BLaER1 (cell line): ENCODE data around the gene TMPRSS4.
"Not testable (repeated sequence)": the region's sequence is repeated elsewhere in the genome, so short reads cannot be mapped to it uniquely, and the experiment has no call there.

ENCODE experiments used
- H3K27ac ChIP-seq: shearing (Covaris generic); formaldehyde crosslinking; 2 replicates; pipeline ENCODE4 v1.8.1; 2022
- H3K27me3 ChIP-seq: shearing (Covaris generic); formaldehyde crosslinking; 2 replicates; pipeline ENCODE4 v1.8.1; 2022
- H3K36me3 ChIP-seq: shearing (Covaris generic); formaldehyde crosslinking; 2 replicates; pipeline ENCODE4 v1.8.1; 2022
- H3K4me1 ChIP-seq: shearing (Covaris generic); formaldehyde crosslinking; 2 replicates; pipeline ENCODE4 v1.8.1; 2022
- H3K4me2 ChIP-seq: shearing (Covaris generic); formaldehyde crosslinking; 2 replicates; pipeline ENCODE4 v1.8.1; 2022
- H3K4me3 ChIP-seq: shearing (Covaris generic); formaldehyde crosslinking; 2 replicates; pipeline ENCODE4 v1.8.1; 2022
- H3K9ac ChIP-seq: shearing (Covaris generic); formaldehyde crosslinking; 2 replicates; pipeline ENCODE4 v1.8.1; 2022
- H3K9me3 ChIP-seq: shearing (Covaris generic); formaldehyde crosslinking; 2 replicates; pipeline ENCODE4 v1.8.1; 2022
- H4K20me1 ChIP-seq: shearing (Covaris generic); formaldehyde crosslinking; 2 replicates; pipeline ENCODE4 v1.8.1; 2022
- Cebpa-rat ChIP-seq: shearing (Covaris generic); IDR thresholded peaks from 2 replicates; pipeline ENCODE4 v1.8.1; 2022

Gene TMPRSS4

DNA sequence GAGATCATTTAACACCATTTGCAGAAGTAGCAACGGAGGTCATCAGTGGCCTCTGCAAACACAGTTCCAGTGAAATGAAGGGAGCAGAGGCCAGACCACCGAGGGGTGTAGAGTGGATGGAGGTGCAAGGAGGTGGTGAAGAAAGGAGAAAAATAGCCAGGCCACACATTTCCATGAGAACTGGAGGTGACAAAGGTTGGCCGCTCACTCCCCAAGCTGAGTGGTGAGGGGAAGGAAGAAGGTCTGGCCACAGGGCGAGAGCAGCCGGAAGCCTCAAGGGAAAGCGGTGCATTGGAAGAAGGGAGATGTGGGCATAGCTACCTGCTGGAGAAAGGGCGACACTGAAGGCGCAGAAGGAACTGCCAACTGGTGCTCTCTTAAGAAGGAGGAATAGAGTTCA, 20.1 kb upstream of the TMPRSS4 start:
- no peaks in the 10 kb centered on the region for H4K20me1 ChIP-seq
- no peak overlapping the region for H3K4me3 ChIP-seq
- H3K27me3 ChIP-seq: no peaks in the 10 kb centered on the region
- H3K4me1 ChIP-seq: peaks cover 11% of the 10 kb centered on the region
- no peaks in the 10 kb centered on the region for H3K9me3 ChIP-seq
- no peak for TF ChIP-seq Cebpa-rat
- H3K27ac ChIP-seq: no peak overlapping the region
- H3K4me2 ChIP-seq: no peak overlapping the region
- H3K36me3 ChIP-seq: no peaks in the 10 kb centered on the region
- H3K9ac ChIP-seq: no peak overlapping the region

DNA sequence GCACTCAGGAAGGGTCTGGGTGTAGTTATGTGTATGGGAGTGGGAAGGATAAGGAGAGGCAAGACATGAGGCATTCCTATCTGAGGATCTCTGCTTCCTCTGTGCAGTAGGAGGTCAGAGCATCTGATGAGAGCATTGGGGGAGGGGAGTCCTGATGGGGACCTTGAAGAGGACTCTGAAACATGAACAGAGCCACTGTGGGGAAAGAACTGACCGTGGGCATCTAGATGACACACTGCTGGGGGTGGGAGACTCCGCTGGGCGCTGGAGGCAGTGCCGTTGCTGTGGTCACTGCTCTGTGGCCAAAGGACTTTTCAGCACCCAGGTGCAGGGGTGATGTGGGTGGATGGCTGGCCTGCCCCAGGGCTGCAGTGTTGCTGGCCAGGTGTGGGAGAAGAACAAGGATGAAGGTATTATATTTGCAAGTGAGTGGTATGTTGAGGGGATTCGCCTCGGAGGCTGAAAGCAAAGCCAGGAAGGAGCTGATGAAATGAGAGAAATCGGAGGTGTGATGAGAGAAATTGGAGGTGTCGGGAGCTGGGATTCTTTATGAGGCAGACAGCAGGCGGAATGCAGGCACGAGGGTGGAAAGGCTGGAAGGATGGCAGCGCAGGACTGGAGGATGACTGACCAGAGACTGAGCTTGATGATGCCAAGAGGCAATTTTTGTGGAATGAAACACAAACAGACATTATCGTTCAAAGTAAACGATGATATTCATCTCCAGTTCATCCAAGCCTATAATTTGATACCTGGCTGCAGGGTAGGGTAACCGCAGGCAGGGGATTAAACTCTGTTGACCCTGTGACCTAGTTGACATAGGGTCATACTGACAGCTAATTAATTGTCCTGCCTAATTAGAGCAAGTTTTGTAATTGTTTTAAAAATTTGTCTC, 19.4 kb upstream of the TMPRSS4 start:
- Histone ChIP-seq H3K4me3 (no peak overlapping the region), H3K27ac (no peak overlapping the region), H3K36me3 (no peaks in the 10 kb centered on the region), H3K4me2 (no peak overlapping the region), H3K4me1 (peaks cover 4% of the 10 kb centered on the region), H3K27me3 (no peaks in the 10 kb centered on the region), H4K20me1 (no peaks in the 10 kb centered on the region), H3K9ac (no peak overlapping the region), H3K9me3 (no peaks in the 10 kb centered on the region)
- no peak for TF ChIP-seq Cebpa-rat

DNA sequence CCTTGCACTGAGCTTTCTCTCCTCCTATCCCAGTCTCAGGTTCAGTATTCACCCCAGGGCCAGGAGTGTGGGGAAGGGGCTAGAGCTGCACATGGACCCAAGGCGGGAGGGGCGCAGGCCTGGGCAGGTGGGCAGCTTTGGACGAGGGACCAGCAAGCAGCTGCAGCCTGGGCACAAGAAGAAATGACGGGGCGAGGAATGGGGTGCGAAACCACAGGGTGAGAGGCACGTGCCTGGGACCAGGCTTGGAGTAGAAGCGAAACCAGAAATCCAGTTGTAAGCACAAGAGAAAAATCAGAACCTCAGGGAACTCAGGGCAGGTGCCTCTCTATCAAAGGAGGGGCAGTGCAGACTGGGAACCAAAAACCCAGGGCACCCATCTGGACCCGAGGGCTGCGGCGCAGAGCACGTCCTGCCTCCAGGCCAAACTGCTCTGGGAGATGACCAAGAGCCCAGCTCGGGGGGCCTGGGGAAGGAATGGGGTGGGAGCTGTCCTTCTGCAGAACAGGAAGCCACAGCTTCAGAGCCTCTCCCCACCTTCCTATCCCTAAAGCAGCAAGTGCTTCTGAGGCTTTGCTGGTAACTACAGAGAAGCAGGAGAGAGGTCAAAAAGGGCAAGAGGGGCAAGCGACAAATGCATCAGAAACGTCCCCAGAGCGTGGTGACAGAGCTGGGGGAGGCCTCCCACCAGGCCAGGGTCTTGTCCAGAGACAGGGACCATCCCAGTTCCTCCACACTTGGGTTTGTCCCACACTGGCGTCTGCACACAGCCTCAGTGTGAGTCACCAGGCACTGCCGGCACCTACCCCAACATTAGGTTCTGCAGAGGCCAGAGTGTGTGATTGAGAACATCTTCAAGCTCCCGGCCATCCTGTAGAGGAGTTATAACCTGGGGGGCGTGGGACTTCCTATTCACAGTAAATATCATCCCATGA, 18.3 kb upstream of the TMPRSS4 start:
- no peaks in the 10 kb centered on the region for H3K36me3 ChIP-seq
- no peak overlapping the region for H3K27ac ChIP-seq
- no peaks in the 10 kb centered on the region for H3K27me3 ChIP-seq
- no peak for TF ChIP-seq Cebpa-rat
- no peak overlapping the region for H3K9ac ChIP-seq
- no peaks in the 10 kb centered on the region for H4K20me1 ChIP-seq
- no peaks in the 10 kb centered on the region for H3K9me3 ChIP-seq
- H3K4me1 ChIP-seq: no peaks in the 10 kb centered on the region
- H3K4me3 ChIP-seq: no peak overlapping the region
- H3K4me2 ChIP-seq: no peak overlapping the region

DNA sequence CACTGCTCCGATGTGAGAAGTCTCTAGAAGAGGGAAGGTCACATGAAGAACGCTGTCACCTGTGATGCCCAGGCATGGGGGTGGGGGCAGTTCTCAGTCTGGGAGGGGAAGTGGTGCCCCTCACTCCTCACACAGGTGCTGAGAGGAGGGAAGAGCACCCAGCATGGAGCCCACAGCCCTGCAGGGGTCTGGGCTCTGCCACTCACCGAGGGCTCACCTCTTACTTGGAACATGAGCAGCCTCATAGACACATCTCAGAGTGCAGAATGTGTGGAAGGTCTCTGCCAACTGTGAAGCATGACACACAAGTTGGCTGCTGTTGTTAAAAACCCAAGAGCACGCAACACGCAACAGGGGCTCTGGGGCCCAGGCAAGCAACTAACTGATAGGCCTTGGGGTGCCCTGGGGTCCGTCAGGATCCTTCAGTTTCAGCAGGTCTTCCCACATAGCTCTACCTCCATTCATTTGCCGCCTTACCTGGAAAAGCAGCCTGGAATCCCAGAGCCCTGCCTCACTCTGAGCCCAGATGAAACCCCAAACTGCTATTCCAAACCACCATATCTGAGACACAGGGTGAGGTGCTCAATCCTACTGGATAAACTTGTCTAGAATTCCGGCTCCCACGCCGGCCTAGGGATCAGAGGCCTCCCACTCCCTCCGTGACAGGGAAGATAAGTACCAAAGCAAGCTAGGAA, 17.5 kb upstream of the TMPRSS4 start:
- H3K27ac ChIP-seq: no peak overlapping the region
- H3K27me3 ChIP-seq: no peaks in the 10 kb centered on the region
- H3K36me3 ChIP-seq: no peaks in the 10 kb centered on the region
- H4K20me1 ChIP-seq: no peaks in the 10 kb centered on the region
- H3K4me2 ChIP-seq: no peak overlapping the region
- TF ChIP-seq Cebpa-rat: no peak
- no peaks in the 10 kb centered on the region for H3K9me3 ChIP-seq
- no peaks in the 10 kb centered on the region for H3K4me1 ChIP-seq
- no peak overlapping the region for H3K4me3 ChIP-seq
- H3K9ac ChIP-seq: no peak overlapping the region

DNA sequence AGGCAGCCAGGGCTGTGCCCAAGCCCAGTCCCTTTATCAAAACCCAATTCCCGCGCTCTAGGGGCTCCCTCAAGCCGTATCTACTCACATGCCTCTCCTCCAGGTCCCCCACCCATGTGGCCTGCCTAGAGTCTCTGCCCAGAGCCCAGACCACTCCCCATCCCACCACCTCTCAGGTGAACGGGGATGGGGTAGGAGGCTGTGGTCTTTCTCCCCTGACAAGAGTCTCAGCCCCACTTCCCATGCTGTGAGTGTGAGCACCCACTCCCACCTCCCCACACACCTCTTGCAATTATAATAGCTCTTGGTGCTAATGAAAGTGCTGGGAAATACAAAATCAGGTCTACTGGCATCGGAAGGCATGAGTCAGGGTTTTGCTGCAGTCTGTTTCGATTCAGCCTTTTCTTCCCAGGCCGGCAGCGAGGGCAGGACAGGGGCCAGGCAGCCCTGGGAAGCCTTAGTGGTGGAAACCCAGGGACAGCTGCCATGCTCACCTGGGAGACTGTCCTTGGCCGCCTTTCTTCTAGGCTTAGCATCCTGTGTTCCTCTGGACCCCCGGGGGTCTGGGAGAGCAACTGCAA, 16.7 kb upstream of the TMPRSS4 start:
- no peak for TF ChIP-seq Cebpa-rat
- no peaks in the 10 kb centered on the region for H3K36me3 ChIP-seq

DNA sequence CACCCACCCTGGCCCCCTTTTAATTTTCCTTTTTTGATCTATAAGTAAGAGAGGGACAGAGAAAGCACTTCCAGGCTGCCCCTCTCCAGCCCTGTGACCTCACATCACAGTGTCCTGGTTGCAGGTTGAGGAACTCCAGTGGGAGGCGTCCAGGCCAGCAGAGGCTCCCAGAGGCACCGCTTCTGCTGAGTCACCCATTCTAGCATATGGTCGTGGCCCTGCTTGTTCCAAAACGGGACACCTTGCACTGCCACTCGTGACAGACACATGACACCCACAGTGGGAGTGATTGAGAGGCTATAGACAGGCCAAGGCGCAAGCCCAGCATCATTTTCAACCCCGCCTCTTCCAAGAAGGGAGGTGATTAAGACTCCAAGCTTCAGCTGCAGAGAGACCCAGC, 16.0 kb upstream of the TMPRSS4 start:
- no peak overlapping the region for H3K4me2 ChIP-seq
- no peaks in the 10 kb centered on the region for H4K20me1 ChIP-seq
- H3K27me3 ChIP-seq: no peaks in the 10 kb centered on the region
- no peak overlapping the region for H3K27ac ChIP-seq
- no peaks in the 10 kb centered on the region for H3K9me3 ChIP-seq
- TF ChIP-seq Cebpa-rat: no peak
- H3K4me1 ChIP-seq: no peaks in the 10 kb centered on the region
- no peak overlapping the region for H3K4me3 ChIP-seq
- no peak overlapping the region for H3K9ac ChIP-seq
- H3K36me3 ChIP-seq: no peaks in the 10 kb centered on the region

More for the DNA sequence above, 16.7 kb upstream of the TMPRSS4 start:
- Histone ChIP-seq H3K9ac (no peak overlapping the region), H3K4me3 (no peak overlapping the region), H3K4me1 (no peaks in the 10 kb centered on the region), H3K27ac (no peak overlapping the region), H3K4me2 (no peak overlapping the region), H3K27me3 (no peaks in the 10 kb centered on the region), H4K20me1 (no peaks in the 10 kb centered on the region), H3K9me3 (no peaks in the 10 kb centered on the region)

DNA sequence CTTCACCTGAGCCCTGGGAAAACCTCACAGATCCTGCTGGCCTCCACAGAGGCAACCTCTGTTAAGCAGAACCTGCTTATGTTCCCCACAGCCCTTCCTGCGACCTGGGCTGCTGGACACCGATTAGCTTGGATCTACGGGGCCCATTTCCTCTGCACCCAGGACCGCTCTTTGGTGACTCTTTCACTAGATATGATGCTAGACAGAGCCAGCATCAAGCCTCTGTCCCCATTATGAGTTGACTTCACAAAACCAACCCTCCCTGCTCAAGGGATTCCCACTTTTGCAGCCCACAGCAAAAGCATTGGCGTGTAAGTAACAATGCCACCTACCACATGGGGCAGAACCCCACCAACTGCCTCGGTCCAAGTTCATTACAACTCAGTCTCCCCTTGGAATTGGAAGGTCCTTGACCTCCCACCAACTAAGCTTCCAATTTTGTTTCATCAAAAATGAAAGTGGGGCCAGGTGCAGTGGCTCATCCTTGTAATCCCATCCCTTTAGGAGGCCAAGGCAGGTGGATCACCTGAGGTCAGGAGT, 15.2 kb upstream of the TMPRSS4 start:
- no peaks in the 10 kb centered on the region for H3K9me3 ChIP-seq
- H3K4me1 ChIP-seq: no peaks in the 10 kb centered on the region
- no peak for TF ChIP-seq Cebpa-rat
- no peak overlapping the region for H3K4me2 ChIP-seq
- H3K27ac ChIP-seq: no peak overlapping the region
- H3K36me3 ChIP-seq: no peaks in the 10 kb centered on the region
- H3K27me3 ChIP-seq: no peaks in the 10 kb centered on the region
- H4K20me1 ChIP-seq: no peaks in the 10 kb centered on the region
- no peak overlapping the region for H3K4me3 ChIP-seq
- no peak overlapping the region for H3K9ac ChIP-seq

DNA sequence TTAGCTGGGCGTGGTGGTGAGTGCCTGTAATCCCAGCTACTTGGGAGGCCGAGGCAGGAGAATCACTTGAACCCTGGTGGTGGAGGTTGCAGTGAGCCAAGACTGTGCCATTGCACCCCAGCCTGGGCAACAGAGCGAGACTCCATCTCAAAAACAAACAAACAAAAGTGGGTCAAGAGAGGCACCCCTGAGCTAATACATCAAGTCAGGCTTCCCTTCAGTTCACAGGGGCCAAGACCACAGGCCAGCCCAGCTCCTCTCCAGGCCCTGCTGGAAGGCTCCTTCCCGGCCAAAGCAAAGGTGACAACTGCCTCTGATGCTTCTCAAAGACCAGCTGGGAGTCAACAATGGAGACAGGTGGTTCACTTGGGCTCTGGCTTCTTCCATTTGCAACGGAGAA, 14.7 kb upstream of the TMPRSS4 start:
- H3K4me3 ChIP-seq, H3K27me3 ChIP-seq, H3K27ac ChIP-seq, H3K36me3 ChIP-seq, H3K9me3 ChIP-seq, H3K4me1 ChIP-seq, H3K9ac ChIP-seq, H4K20me1 ChIP-seq, H3K4me2 ChIP-seq: not testable (repeated sequence)

DNA sequence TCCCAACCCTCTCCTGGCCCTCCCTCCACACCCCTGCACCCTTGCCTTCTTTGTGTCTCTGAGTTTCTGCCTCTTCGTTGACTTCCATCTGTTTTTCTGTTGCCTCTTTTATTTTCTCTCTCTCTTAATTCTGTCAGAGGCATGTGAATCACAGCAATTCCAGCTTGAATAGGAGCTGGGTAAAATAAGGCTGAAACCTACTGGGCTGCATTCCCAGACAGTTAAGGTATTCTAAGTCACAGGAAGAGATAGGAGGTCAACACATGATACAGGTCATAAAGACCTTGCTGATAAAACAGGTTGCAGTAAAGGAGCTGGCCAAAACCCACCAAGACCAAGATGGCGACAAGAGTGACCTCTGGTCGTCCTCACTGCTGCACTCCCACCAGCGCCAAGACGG, 14.2 kb upstream of the TMPRSS4 start:
- not testable (repeated sequence) for H3K27me3 ChIP-seq, H3K4me1 ChIP-seq, H3K4me2 ChIP-seq, H3K9me3 ChIP-seq, H3K9ac ChIP-seq, H4K20me1 ChIP-seq, H3K27ac ChIP-seq, H3K4me3 ChIP-seq, H3K36me3 ChIP-seq
